Upper lobe of left lung (tissue), 4 donors: ENCODE results near the gene EAF2.

Experiments
- EP300 ChIP-seq, 4 donors: sonication (generic); formaldehyde crosslinking; IDR thresholded peaks; one replicate each; pipeline ENCODE4 v1.5.1; 2017; ENCODE audit warnings: antibody characterized with exemption in 4 of 4, control low read depth in 2 of 4
- POLR2A ChIP-seq, 4 donors: fragments of 450-650 bp; IDR thresholded peaks; one replicate each; pipeline ENCODE4 v1.5.1; 2016 to 2017; ENCODE audit warnings: antibody characterized with exemption in 4 of 4, mild to moderate bottlenecking in 2 of 4
- POLR2AphosphoS5 ChIP-seq, 2 donors: sonication (generic); formaldehyde crosslinking; IDR thresholded peaks; one replicate each; pipeline ENCODE4 v1.5.1; 2017; ENCODE audit warnings: antibody characterized with exemption in 2 of 2
- TF ChIP-seq, protein P1 (sequence below), 6 experiments: fragments of 450-650 bp in 4 of 6; fragments of 200-600 bp in 2 of 6; sonication (generic) in 2 of 6; IDR thresholded peaks; one replicate each; pipeline ENCODE4 v1.5.1; 2016 to 2019; ENCODE audit warnings: antibody characterized with exemption in 6 of 6

DNA sequence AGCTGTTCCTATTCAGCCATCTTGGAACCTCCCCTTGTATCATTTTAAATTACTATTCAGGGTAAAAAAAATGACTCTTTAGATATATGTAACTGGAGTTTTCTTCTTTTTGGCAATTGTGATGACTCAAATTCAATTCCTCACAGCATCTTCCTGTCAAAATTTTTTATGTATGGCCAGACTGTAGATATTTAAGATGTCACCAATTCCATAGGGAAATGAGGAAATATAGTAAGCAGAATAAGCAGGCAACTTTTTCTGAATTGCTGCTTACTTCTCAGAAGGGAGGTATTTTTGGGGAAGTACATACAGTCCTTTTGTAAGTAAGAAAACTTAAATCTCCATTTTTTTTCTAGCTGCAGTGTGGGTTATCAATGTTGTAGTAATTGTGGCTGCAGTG is 28.8 kb downstream of the EAF2 start:
- TF ChIP-seq, protein P1, sequence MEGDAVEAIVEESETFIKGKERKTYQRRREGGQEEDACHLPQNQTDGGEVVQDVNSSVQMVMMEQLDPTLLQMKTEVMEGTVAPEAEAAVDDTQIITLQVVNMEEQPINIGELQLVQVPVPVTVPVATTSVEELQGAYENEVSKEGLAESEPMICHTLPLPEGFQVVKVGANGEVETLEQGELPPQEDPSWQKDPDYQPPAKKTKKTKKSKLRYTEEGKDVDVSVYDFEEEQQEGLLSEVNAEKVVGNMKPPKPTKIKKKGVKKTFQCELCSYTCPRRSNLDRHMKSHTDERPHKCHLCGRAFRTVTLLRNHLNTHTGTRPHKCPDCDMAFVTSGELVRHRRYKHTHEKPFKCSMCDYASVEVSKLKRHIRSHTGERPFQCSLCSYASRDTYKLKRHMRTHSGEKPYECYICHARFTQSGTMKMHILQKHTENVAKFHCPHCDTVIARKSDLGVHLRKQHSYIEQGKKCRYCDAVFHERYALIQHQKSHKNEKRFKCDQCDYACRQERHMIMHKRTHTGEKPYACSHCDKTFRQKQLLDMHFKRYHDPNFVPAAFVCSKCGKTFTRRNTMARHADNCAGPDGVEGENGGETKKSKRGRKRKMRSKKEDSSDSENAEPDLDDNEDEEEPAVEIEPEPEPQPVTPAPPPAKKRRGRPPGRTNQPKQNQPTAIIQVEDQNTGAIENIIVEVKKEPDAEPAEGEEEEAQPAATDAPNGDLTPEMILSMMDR (IDR thresholded peaks at IDR 0.05) = no peak
- no peak for TF ChIP-seq POLR2A (IDR thresholded peaks at IDR 0.05)
- no peak for TF ChIP-seq POLR2AphosphoS5 (IDR thresholded peaks at IDR 0.05)
- no peak for TF ChIP-seq EP300 (IDR thresholded peaks at IDR 0.05)
